OCI-LY7 (cell line): ENCODE results near the gene VPS39. TPM values are rescaled to one million over a fixed set of nuclear protein-coding genes. Genes with fewer than 3 reads are reported as not detected.

Source experiments
- BruUV-seq: library from RNA; stranded (reverse); fragments of 400-500 nt; replicated peaks from 2 replicates; lab custom pipeline; 2021; lab: Mats Ljungman, UMichigan
- CTCF ChIA-PET: fragments of 300-600 bp; sonication (Branson Sonifier 250); formaldehyde crosslinking; loops from one replicate; lab custom pipeline; 2022; ENCODE audit warnings: antibody characterized with exemption; ENCODE audit not compliant: unreplicated experiment; lab: Charles Lee
- POLR2A ChIA-PET: fragments of 300-600 bp; sonication (Branson Sonifier 250); formaldehyde crosslinking; loops from one replicate; lab custom pipeline; 2022; ENCODE audit warnings: antibody characterized with exemption; lab: Charles Lee
- DNase-seq: peaks from one replicate; pipeline ENCODE4 v3.0.0-alpha.2; 2015; ENCODE audit warnings: low spot score
- H2AFZ ChIP-seq: fragments of 200-600 bp; sonication (generic), shearing (Covaris generic); 2 replicates; pipeline ENCODE4 v1.6.1; 2014; ENCODE audit warnings: mild to moderate bottlenecking, antibody characterized with exemption, low read length, moderate library complexity
- H3K27ac ChIP-seq: fragments of 200-600 bp; sonication (generic); 2 replicates; pipeline ENCODE4 v1.5.1; 2014; ENCODE audit warnings: mixed run types, low read depth, mild to moderate bottlenecking, moderate library complexity, low read length, inconsistent platforms; ENCODE audit not compliant: poor library complexity, severe bottlenecking
- H3K36me3 ChIP-seq: fragments of 200-600 bp; sonication (generic); 2 replicates; pipeline ENCODE4 v1.6.1; 2014; ENCODE audit warnings: mild to moderate bottlenecking, antibody characterized with exemption, low read length, moderate library complexity, mixed read lengths; ENCODE audit not compliant: insufficient read depth
- H3K4me1 ChIP-seq: fragments of 200-600 bp; sonication (generic); 2 replicates; pipeline ENCODE4 v1.5.1; 2014; ENCODE audit warnings: mild to moderate bottlenecking, low read length; ENCODE audit not compliant: insufficient read depth, poor library complexity, severe bottlenecking
- H3K4me2 ChIP-seq: fragments of 200-600 bp; sonication (generic); 2 replicates; pipeline ENCODE4 v1.6.1; 2014; ENCODE audit warnings: mild to moderate bottlenecking, low read length
- H3K4me3 ChIP-seq: fragments of 200-600 bp; sonication (generic); 2 replicates; pipeline ENCODE4 v1.5.1; 2014; ENCODE audit warnings: mild to moderate bottlenecking, low read depth, low read length; ENCODE audit not compliant: poor library complexity, severe bottlenecking
- H3K79me2 ChIP-seq: fragments of 200-600 bp; sonication (generic); 2 replicates; pipeline ENCODE4 v1.6.1; 2016; ENCODE audit warnings: low read depth, mild to moderate bottlenecking, low read length, moderate library complexity, mixed read lengths; ENCODE audit not compliant: insufficient read depth
- H3K9me2 ChIP-seq: fragments of 200-600 bp; sonication (generic); 2 replicates; pipeline ENCODE4 v1.6.1; 2016; ENCODE audit warnings: mild to moderate bottlenecking, low read length, mixed read lengths; ENCODE audit not compliant: insufficient read depth
- H3K9me3 ChIP-seq: fragments of 200-600 bp; sonication (generic); 2 replicates; pipeline ENCODE4 v1.6.1; 2014; ENCODE audit warnings: mild to moderate bottlenecking, mixed run types, low read length, mixed read lengths
- H4K20me1 ChIP-seq: fragments of 200-600 bp; sonication (generic); 2 replicates; pipeline ENCODE4 v1.6.1; 2014; ENCODE audit warnings: mild to moderate bottlenecking, antibody characterized with exemption, low read length, moderate library complexity, mixed read lengths; ENCODE audit not compliant: insufficient read depth
- EZH2phosphoT487 ChIP-seq: fragments of 200-600 bp; sonication (generic); IDR thresholded peaks from 2 replicates; pipeline ENCODE4 v1.6.1; 2018; ENCODE audit warnings: low read depth, borderline replicate concordance, mild to moderate bottlenecking, mixed run types, antibody characterized with exemption, low read length, moderate library complexity, mixed read lengths
- intact Hi-C: fragments of 100-400 bp; cut with micrococcal nuclease; formaldehyde crosslinking; loops from one replicate; pipeline ENCODE4 v1.10.0; 2022; ENCODE audit not compliant: unreplicated experiment
- total RNA-seq, 2 experiments: library from RNA; depleted of rRNA in 1 of 2; stranded (reverse); fragments of >200 nt in 1 of 2; shearing (Covaris generic) in 1 of 2; gene quantifications; 2 replicates each; pipeline ENCODE4 v1.2.3, GENCODE V29; 2014 to 2022
- TF ChIP-seq, protein P1 (sequence below): fragments of 200-600 bp; sonication (generic); conservative IDR thresholded peaks from 2 replicates; pipeline ENCODE4 v1.5.1; 2014; ENCODE audit warnings: mild to moderate bottlenecking, antibody characterized with exemption, low read length, moderate library complexity, mixed read lengths

Gene VPS39
- total RNA-seq, 2 experiments from 2014 or later: 25.1 to 60.5 TPM

DNA sequence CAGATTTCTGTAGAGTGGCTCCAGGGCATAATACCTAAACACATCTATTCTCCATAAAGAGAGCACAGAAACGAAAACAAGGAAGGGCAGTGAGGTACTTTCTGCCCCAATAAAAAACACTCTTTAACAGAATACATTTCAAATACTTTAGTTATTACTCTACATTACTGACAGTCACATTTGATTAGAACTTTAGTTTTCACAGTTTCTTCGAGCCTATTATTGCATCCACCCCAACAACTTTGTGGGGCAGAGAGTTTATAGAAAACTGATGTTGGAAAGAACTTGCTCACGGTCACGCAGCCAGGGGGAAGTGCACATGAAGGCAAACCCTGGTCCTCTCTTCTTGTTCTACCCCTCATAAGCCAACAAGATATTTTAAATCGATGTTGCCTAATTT is 9.0 kb downstream of the VPS39 start:
- BruUV-seq: TSS peak; percentile 10
- Histone ChIP-seq H3K9me2 (no peaks in the 10 kb centered on the region), H3K9me3 (no peaks in the 10 kb centered on the region), H4K20me1 (no peaks in the 10 kb centered on the region), H3K4me3 (no peak overlapping the region), H2AFZ (no peak overlapping the region), H3K27ac (no peak overlapping the region), H3K36me3 (peaks cover 27% of the 10 kb centered on the region), H3K79me2 (no peaks in the 10 kb centered on the region), H3K4me2 (no peak overlapping the region), H3K4me1 (no peaks in the 10 kb centered on the region)
- no peak for DNase-seq
- no peak for TF ChIP-seq EZH2phosphoT487
- TF ChIP-seq, protein P1, sequence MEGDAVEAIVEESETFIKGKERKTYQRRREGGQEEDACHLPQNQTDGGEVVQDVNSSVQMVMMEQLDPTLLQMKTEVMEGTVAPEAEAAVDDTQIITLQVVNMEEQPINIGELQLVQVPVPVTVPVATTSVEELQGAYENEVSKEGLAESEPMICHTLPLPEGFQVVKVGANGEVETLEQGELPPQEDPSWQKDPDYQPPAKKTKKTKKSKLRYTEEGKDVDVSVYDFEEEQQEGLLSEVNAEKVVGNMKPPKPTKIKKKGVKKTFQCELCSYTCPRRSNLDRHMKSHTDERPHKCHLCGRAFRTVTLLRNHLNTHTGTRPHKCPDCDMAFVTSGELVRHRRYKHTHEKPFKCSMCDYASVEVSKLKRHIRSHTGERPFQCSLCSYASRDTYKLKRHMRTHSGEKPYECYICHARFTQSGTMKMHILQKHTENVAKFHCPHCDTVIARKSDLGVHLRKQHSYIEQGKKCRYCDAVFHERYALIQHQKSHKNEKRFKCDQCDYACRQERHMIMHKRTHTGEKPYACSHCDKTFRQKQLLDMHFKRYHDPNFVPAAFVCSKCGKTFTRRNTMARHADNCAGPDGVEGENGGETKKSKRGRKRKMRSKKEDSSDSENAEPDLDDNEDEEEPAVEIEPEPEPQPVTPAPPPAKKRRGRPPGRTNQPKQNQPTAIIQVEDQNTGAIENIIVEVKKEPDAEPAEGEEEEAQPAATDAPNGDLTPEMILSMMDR: no peak
- intact Hi-C loops: loop anchor here (1.0 kb wide), 1 partner anchor 34 kb away; no protein-coding TSS in a partner anchor
- POLR2A ChIA-PET: interaction anchor here (0.6 to 1.6 kb wide), 2 partner anchors 16 to 534 kb away, joined by 3 read pairs; no protein-coding TSS in a partner anchor
- CTCF ChIA-PET: no interaction called here

DNA sequence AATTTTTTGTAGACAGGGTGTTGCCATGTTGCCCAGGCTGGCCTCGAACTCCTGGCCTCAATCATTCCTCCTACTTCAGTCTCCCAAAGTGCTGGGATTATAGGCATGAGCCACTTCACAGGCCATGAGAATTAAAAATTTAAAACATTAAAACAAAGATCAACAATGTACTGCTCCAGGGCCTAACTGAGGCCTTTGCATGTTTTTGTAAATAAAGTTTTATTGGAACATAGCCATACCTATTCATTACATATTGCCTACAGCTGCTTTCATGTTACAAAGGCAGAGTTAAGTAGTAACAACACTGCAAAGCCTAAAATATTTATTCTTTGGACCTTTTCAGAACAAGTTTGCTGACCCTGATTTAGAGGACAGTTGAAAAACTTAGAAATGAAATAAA is 9.6 kb downstream of the VPS39 start:
- Histone ChIP-seq H3K9me2 (no peaks in the 10 kb centered on the region), H3K4me1 (no peaks in the 10 kb centered on the region), H3K4me3 (no peak overlapping the region), H3K9me3 (no peaks in the 10 kb centered on the region), H3K36me3 (peaks cover 30% of the 10 kb centered on the region), H3K27ac (no peak overlapping the region), H4K20me1 (no peaks in the 10 kb centered on the region), H3K4me2 (no peak overlapping the region), H3K79me2 (no peaks in the 10 kb centered on the region), H2AFZ (no peak overlapping the region)
- TF ChIP-seq, protein P1: no peak
- no peak for TF ChIP-seq EZH2phosphoT487
- DNase-seq: no peak
- no TSS peak for BruUV-seq
- POLR2A ChIA-PET: interaction anchor here (0.6 kb wide), 1 partner anchor 533 kb away, joined by 3 read pairs; no protein-coding TSS in a partner anchor
- intact Hi-C loops: no loop called here
- CTCF ChIA-PET: no interaction called here

DNA sequence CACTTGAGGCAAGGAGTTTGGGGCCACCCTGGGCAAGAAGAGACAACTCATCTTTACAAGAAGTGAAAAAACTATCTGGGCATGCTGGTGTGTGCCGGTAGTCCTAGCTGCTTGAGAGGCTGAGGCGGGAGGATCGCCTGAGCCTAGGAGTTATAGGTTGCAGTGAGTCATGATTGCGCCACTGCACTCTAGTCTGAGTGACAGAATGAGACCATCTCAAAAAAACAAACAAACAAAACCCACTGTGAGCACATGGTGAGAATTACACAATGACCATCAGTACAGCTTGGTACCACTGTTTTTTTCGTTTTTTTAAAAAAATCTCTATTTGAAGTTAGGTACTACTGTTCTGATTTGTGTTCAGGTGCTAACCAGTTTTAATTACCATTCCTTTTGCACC is 13.6 kb downstream of the VPS39 start:
- intact Hi-C loops: no loop called here

More for the DNA sequence above, 13.6 kb downstream of the VPS39 start:
- Histone ChIP-seq H2AFZ (no peak overlapping the region), H3K36me3 (peaks cover 45% of the 10 kb centered on the region), H3K79me2 (no peaks in the 10 kb centered on the region), H3K4me2 (no peak overlapping the region), H3K4me3 (no peak overlapping the region), H3K9me3 (no peaks in the 10 kb centered on the region), H3K9me2 (no peaks in the 10 kb centered on the region), H4K20me1 (no peaks in the 10 kb centered on the region), H3K4me1 (peaks cover 22% of the 10 kb centered on the region), H3K27ac (no peak overlapping the region)
- TF ChIP-seq, protein P1: no peak
- TF ChIP-seq EZH2phosphoT487: no peak
- no TSS peak for BruUV-seq
- POLR2A ChIA-PET: interaction anchor here (0.9 kb wide), 1 partner anchor 11 kb away, joined by 3 read pairs; no protein-coding TSS in a partner anchor
- CTCF ChIA-PET: no interaction called here
- no peak for DNase-seq
